ENCODE data around the gene FRAS1.

Gene FRAS1

DNA sequence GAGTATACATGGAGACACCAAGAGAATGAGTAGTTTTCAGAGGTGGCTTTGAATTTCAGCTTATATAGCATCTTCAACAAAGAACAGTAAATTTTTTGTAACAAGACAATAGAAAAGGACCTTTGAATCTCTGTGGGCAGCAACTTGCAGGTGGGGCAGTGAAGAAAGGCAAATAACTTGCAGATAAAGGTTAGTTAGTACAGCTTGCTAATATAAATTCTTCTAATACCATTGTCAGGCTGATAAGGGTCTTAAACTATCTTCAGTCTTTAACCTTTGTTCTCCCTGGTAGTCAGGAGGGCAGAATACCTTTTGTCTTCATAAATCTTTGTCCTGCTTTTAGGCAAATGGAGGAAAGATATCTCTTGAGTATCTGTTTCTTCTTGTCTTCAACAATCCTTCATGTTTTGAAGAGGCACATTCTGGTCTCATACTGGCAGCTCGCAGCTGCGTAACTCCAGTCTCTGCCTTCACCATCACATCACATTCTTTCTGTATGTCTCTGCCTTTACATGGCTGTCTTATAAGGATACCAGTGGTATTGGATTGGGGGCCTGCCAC, 510.5 kb downstream of the FRAS1 start:
- TF ChIP-seq CTCF (IDR thresholded peaks at IDR 0.05; ENCODE audit: low read depth, low read length, missing control alignments), result no peak

DNA sequence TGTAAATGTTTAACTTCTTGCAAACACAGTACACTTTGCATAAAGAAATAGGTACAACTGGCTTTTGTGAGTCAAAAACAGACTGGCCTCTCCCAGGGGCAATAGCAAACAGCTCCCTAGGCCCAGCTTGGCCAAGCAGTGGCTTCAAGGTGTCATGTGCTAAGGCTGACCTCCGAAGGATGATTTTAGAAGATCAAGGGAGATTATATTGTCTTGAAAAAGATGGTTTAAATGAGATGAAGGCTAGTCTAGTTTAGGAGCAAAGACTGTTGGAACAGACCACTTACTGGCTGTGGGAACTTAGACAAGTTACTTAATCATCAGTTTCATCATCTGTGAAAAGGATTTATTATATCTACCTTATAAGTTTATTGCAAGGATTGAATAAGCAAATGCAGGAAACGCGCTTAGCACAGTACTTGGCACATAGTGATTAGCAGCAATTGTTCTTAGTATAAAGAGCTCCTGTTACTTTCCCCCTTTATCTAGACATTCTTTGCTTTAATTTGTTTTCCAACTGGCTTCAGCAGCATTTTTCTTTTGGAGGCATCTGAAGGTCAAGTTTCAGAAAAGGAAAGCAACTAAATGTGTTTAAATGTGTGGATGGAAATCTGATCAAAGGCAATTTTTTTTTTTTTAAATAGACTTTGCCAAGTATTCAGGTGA, 511.6 kb downstream of the FRAS1 start:
- TF ChIP-seq CTCF (IDR thresholded peaks at IDR 0.05; ENCODE audit: low read depth, low read length, missing control alignments), result no peak
- DNase-seq (ENCODE audit: low read depth), result no peak
- H3K4me3 ChIP-seq (ENCODE audit: low read depth, low read length), result no peak overlapping the region

More for the DNA sequence above, 510.5 kb downstream of the FRAS1 start:
- H3K4me3 ChIP-seq (ENCODE audit: low read depth, low read length), result no peak overlapping the region
- DNase-seq (ENCODE audit: low read depth), result no peak

DNA sequence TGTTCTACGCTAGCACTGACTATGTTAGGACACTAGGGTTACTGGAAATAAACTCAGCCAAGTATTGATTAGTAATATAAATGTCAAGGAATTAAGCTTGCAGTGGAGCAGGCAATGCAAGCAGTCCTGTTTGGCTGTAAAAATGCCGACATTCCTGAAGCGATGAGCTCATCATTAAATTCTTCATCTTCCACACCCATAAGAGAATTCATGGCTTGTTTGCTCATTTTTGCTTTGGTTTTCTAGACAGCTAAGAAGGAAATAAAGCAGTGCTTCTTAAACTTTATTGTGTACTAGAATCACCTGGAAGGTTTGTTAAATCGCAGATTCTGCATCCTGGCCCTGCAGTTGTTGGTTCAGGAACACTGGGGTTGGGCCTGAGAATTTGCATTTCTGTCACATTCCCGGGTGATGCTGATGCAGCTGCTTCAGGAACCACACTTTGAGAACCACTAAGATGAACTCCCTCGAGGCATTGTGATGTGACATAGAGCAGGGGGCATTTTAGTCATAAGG, 512.2 kb downstream of the FRAS1 start:
- no peak for DNase-seq (ENCODE audit: low read depth)
- H3K4me3 ChIP-seq (ENCODE audit: low read depth, low read length), result no peak overlapping the region

DNA sequence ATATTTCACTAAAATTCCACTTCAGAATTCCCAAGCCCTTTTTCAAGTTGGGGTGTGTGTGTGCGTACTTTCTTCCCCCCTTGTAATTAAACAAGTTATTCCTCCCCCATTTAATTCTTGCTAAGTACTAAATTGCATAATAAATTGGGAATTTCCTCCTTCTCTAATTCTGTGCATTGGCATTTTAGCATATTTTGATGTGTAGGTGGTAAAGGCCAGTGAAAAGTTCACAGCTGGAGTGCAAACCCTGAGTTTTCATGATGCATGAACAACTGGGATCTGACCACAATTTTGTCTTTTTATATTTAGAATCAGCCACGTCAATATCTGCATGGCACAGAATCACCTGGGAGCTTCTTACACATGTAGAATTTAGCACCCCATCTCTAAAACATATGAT, 513.0 kb downstream of the FRAS1 start:
- no peak for TF ChIP-seq CTCF (IDR thresholded peaks at IDR 0.05; ENCODE audit: low read depth, low read length, missing control alignments)
- DNase-seq (ENCODE audit: low read depth), result no peak
- H3K4me3 ChIP-seq (ENCODE audit: low read depth, low read length), result no peak overlapping the region

More for the DNA sequence above, 512.2 kb downstream of the FRAS1 start:
- TF ChIP-seq CTCF (IDR thresholded peaks at IDR 0.05; ENCODE audit: low read depth, low read length, missing control alignments), result no peak

DNA sequence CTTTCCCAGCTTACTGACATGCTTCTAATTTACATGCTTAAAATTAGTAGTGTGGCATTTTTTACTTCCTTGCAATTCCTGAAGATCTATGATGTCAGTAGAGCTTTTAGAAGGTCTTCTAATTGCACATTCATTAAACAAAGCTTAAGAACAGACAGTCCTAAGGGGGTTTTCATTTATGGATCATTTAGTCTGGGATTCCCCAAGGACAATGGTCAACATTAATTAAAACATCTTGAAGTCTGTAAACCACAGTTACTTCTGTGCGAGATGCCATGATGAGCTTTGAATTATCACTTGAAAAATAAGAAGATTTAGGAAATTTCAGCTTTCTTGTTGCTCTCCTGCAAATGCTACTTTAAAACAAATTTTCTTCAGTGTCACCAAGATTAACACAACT, 514.7 kb downstream of the FRAS1 start:
- no peak for TF ChIP-seq CTCF (IDR thresholded peaks at IDR 0.05; ENCODE audit: low read depth, low read length, missing control alignments)
- no peak overlapping the region for H3K4me3 ChIP-seq (ENCODE audit: low read depth, low read length)
- DNase-seq (ENCODE audit: low read depth), result no peak

DNA sequence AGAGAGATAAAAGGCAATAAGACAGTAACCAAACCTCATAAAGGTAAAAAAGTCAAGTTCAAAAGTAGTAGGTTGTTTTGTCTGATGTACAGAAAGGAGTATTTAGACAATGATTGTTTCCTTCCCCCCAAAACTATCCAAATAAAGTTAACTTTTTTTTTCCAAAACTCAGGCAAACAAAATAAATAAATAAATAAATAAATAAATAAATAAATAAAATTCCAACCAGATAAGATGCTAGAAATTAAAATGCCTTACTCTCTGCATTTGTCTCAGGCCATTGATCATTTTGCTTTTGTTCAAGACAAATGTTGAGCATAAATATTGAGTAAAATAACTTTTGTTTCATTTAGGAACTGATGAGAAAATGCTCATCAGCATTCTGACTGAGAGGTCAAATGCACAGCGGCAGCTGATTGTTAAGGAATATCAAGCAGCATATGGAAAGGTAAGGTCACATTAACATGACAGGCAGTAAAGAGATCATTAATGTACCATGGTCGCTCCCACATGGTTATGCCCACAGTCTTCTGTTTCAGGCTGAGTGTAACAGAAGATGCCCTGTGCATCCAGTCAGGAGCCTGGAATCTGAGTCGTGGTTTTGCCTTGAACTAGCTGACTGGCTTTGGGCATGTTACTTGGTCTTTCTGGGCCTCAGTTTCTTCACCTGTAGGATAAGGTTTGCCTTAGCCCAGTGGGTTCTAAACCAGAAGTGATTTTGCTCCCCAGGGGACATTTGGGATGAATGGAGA, 521.7 kb downstream of the FRAS1 start:
- no peak overlapping the region for H3K4me3 ChIP-seq (ENCODE audit: low read depth, low read length)
- no peak for TF ChIP-seq CTCF (IDR thresholded peaks at IDR 0.05; ENCODE audit: low read depth, low read length, missing control alignments)
- DNase-seq (ENCODE audit: low read depth), result no peak
